LoVo (cell line): ENCODE data around the gene CFAP43.
A peak's percentile ranks its signal among the peaks of the same experiment; 100 is the strongest.

Experiments
- DNase-seq: peaks from one replicate; pipeline ENCODE4 v3.0.0-alpha.2; 2016; ENCODE audit warnings: low spot score

The CFAP43 gene

GRCh38 chr10:104128214-104128613 is 104.0 kb downstream of the CFAP43 start:
- no peak for DNase-seq

- peak; percentile 23 for DNase-seq
Measured at GRCh38 chr10:104127411-104127810, 104.8 kb downstream of the CFAP43 start.

- no peak for DNase-seq
Measured at GRCh38 chr10:104123397-104123796, 108.8 kb downstream of the CFAP43 start.

GRCh38 chr10:104122225-104123107 is 109.7 kb downstream of the CFAP43 start:
- no peak for DNase-seq

GRCh38 chr10:104121485-104122224 is 110.5 kb downstream of the CFAP43 start, which contains the start of gene SFR1:
Gene SFR1 (plus strand): TSS chr10:104122171. CDS start chr10:104122184, 13 bp downstream.
- DNase-seq, result peak; percentile 98

GRCh38 chr10:104120903-104121484 is 111.2 kb downstream of the CFAP43 start:
- DNase-seq, result peak; percentile 90

GRCh38 chr10:104120512-104120902 is 111.7 kb downstream of the CFAP43 start:
- DNase-seq, result peak; percentile 11

GRCh38 chr10:104119996-104120395 is 112.2 kb downstream of the CFAP43 start:
- DNase-seq, result no peak

- peak; percentile 90 for DNase-seq
Measured at GRCh38 chr10:104117839-104118323, 114.3 kb downstream of the CFAP43 start.

- no peak for DNase-seq
Measured at GRCh38 chr10:104113376-104113956, 118.7 kb downstream of the CFAP43 start.

GRCh38 chr10:104109908-104110662 is 122.1 kb downstream of the CFAP43 start:
- DNase-seq, result peak; percentile 92

GRCh38 chr10:104104926-104105325 is 127.2 kb downstream of the CFAP43 start:
- DNase-seq, result no peak

GRCh38 chr10:104104418-104104817 is 127.7 kb downstream of the CFAP43 start:
- no peak for DNase-seq

GRCh38 chr10:104103956-104104355 is 128.2 kb downstream of the CFAP43 start:
- no peak for DNase-seq

GRCh38 chr10:104101902-104102301 is 130.3 kb downstream of the CFAP43 start:
- DNase-seq, result no peak

- DNase-seq, result no peak
Measured at GRCh38 chr10:104100795-104101194, 131.4 kb downstream of the CFAP43 start.

GRCh38 chr10:104099941-104100340 is 132.2 kb downstream of the CFAP43 start:
- no peak for DNase-seq

- DNase-seq, result no peak
Measured at GRCh38 chr10:104099269-104099668, 132.9 kb downstream of the CFAP43 start.

GRCh38 chr10:104098358-104098925 is 133.7 kb downstream of the CFAP43 start:
- no peak for DNase-seq

GRCh38 chr10:104096692-104097091 is 135.5 kb downstream of the CFAP43 start:
- DNase-seq, result no peak

GRCh38 chr10:104092749-104093148 is 139.4 kb downstream of the CFAP43 start:
- no peak for DNase-seq
